Measurements from ENCODE around the gene TOX3. TPM values are rescaled to one million over a fixed set of nuclear protein-coding genes. Genes with fewer than 3 reads are reported as not detected.

TOX3 gene
- total and polyA plus RNA-seq, 10 of the 15 experiments (the other 5 are each of a cell fraction or from before 2014, with no cell fraction given), result not detected

DNA sequence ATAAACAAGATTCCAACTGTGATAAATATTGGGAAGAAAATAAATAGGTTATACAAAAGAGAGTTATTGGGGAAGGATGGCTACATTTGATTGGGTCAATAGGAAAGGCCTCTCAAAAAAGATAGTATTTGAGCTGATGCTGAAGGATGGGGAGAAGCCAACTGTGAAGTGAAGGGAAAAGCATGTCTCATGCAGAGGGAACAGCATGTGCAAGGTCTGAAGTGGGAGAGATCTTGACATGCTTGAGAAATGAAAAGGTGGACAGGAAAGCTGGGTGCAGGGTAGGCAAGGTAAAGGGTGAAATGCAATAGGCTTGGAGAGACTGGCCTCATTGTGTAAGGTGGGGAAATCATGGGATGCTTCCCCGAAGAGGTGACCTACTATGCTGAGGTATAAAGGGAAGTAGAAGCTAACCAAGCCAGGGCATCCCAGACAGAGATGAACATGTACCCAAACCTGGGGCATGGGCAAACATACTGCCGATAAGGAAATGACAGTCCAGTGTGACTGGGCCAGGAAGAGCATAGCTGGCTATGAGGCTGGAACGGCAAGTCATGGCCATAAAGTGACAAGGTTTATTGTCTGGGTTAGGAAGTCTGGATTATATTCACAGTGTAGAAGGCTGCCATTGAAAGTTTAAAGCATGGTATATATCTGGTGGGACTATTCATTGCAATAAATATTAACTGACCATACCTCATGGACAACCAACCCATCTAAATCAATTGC is 91.2 kb downstream of the TOX3 start:
- Histone ChIP-seq H3K79me2 (ENCODE audit: control insufficient read depth, insufficient read depth, low read length) (no peaks in the 10 kb centered on the region), H4K20me1 (ENCODE audit: control insufficient read depth, insufficient read depth) (no peaks in the 10 kb centered on the region), H3K36me3 (ENCODE audit: control insufficient read depth in 2 of 2, insufficient read depth in 2 of 2, low read length in 1 of 2) (no peaks in the 10 kb centered on the region), H3K27me3 (replicated peaks in 1 of 2; ENCODE audit: control insufficient read depth in 2 of 2, insufficient read depth in 2 of 2, low read length in 1 of 2) (no peaks in the 10 kb centered on the region), H3K9ac (ENCODE audit: control insufficient read depth, insufficient read depth, low read length) (no peak overlapping the region), H3K4me3 (no peak overlapping the region), H3K4me1 (ENCODE audit: control insufficient read depth, insufficient read depth, low read length) (no peaks in the 10 kb centered on the region), H2AFZ (ENCODE audit: control insufficient read depth, low read depth, low read length) (no peak overlapping the region), H3K4me2 (ENCODE audit: control insufficient read depth, insufficient read depth) (no peak overlapping the region), H3K9me3 (replicated peaks; ENCODE audit: control insufficient read depth, insufficient read depth, low read length) (no peaks in the 10 kb centered on the region), H3K27ac (ENCODE audit: control insufficient read depth, insufficient read depth) (no peak overlapping the region)
- TF ChIP-seq YY1 (IDR thresholded peaks at IDR 0.05; ENCODE audit: low read depth, low read length), result no peak
- TF ChIP-seq EGR1 (IDR thresholded peaks at IDR 0.05; ENCODE audit: borderline replicate concordance in 1 of 2, low read depth in 2 of 2, low read length in 2 of 2), result no peak
- no peak for TF ChIP-seq NBN (IDR thresholded peaks at IDR 0.05)
- no peak for TF ChIP-seq BRCA1 (IDR thresholded peaks at IDR 0.05; ENCODE audit: low read depth, low read length)
- no peak for TF ChIP-seq NR2C1 (IDR thresholded peaks at IDR 0.05)
- TF ChIP-seq, protein P1, sequence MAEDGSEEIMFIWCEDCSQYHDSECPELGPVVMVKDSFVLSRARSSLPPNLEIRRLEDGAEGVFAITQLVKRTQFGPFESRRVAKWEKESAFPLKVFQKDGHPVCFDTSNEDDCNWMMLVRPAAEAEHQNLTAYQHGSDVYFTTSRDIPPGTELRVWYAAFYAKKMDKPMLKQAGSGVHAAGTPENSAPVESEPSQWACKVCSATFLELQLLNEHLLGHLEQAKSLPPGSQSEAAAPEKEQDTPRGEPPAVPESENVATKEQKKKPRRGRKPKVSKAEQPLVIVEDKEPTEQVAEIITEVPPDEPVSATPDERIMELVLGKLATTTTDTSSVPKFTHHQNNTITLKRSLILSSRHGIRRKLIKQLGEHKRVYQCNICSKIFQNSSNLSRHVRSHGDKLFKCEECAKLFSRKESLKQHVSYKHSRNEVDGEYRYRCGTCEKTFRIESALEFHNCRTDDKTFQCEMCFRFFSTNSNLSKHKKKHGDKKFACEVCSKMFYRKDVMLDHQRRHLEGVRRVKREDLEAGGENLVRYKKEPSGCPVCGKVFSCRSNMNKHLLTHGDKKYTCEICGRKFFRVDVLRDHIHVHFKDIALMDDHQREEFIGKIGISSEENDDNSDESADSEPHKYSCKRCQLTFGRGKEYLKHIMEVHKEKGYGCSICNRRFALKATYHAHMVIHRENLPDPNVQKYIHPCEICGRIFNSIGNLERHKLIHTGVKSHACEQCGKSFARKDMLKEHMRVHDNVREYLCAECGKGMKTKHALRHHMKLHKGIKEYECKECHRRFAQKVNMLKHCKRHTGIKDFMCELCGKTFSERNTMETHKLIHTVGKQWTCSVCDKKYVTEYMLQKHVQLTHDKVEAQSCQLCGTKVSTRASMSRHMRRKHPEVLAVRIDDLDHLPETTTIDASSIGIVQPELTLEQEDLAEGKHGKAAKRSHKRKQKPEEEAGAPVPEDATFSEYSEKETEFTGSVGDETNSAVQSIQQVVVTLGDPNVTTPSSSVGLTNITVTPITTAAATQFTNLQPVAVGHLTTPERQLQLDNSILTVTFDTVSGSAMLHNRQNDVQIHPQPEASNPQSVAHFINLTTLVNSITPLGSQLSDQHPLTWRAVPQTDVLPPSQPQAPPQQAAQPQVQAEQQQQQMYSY (CRISPR knock-in tag; IDR thresholded peaks at IDR 0.05), result no peak
- no peak for TF ChIP-seq TAF1 (IDR thresholded peaks at IDR 0.05; ENCODE audit: borderline replicate concordance, low read depth, low read length)
- TF ChIP-seq NRF1 (conservative IDR thresholded peaks at IDR 0.05; ENCODE audit: low read depth, low read length), result no peak
- TF ChIP-seq ETV6 (conservative IDR thresholded peaks at IDR 0.05 in 1 of 2, IDR thresholded peaks at IDR 0.05 in 1 of 2; ENCODE audit: borderline replicate concordance in 1 of 2, low read depth in 1 of 2), result no peak
- no peak for TF ChIP-seq TCF3 (IDR thresholded peaks at IDR 0.05; ENCODE audit: borderline replicate concordance, insufficient read depth, low read depth, low read length)
- TF ChIP-seq, protein P2, sequence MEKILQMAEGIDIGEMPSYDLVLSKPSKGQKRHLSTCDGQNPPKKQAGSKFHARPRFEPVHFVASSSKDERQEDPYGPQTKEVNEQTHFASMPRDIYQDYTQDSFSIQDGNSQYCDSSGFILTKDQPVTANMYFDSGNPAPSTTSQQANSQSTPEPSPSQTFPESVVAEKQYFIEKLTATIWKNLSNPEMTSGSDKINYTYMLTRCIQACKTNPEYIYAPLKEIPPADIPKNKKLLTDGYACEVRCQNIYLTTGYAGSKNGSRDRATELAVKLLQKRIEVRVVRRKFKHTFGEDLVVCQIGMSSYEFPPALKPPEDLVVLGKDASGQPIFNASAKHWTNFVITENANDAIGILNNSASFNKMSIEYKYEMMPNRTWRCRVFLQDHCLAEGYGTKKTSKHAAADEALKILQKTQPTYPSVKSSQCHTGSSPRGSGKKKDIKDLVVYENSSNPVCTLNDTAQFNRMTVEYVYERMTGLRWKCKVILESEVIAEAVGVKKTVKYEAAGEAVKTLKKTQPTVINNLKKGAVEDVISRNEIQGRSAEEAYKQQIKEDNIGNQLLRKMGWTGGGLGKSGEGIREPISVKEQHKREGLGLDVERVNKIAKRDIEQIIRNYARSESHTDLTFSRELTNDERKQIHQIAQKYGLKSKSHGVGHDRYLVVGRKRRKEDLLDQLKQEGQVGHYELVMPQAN (conservative IDR thresholded peaks at IDR 0.05), result no peak
- TF ChIP-seq IRF4 (IDR thresholded peaks at IDR 0.05; ENCODE audit: low read depth, low read length), result no peak
- no peak for TF ChIP-seq EZH2 (IDR thresholded peaks at IDR 0.05; ENCODE audit: borderline replicate concordance, control insufficient read depth, low read depth, low read length)
- no peak for TF ChIP-seq NFXL1 (IDR thresholded peaks at IDR 0.05; ENCODE audit: borderline replicate concordance)
- no peak for TF ChIP-seq KDM1A (IDR thresholded peaks at IDR 0.05; ENCODE audit: borderline replicate concordance)
- TF ChIP-seq, protein P3, sequence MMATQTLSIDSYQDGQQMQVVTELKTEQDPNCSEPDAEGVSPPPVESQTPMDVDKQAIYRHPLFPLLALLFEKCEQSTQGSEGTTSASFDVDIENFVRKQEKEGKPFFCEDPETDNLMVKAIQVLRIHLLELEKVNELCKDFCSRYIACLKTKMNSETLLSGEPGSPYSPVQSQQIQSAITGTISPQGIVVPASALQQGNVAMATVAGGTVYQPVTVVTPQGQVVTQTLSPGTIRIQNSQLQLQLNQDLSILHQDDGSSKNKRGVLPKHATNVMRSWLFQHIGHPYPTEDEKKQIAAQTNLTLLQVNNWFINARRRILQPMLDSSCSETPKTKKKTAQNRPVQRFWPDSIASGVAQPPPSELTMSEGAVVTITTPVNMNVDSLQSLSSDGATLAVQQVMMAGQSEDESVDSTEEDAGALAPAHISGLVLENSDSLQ (IDR thresholded peaks at IDR 0.05), result no peak
- ChIA-PET CTCF (no interaction called here), SMC1A (ENCODE audit: uncharacterized antibody, unreplicated experiment) (no interaction called here), RAD21 (ENCODE audit: unreplicated experiment) (no interaction called here), POLR2A (no interaction called here)
- BruUV-seq (replicated peaks), result no TSS peak
- DNase-seq (ENCODE audit: low read depth, low spot score), result no peak
- 63% methylated on average over 3 of the region's 3 CpGs for WGBS (ENCODE audit: insufficient coverage, insufficient replicate concordance, low lambda C conversion rate, missing lambda C conversion rate)
- ATAC-seq, result no peak
- in situ Hi-C loops (cut with MboI) (no loop called here), intact Hi-C loops (cut with micrococcal nuclease; ENCODE audit: unreplicated experiment) (no loop called here)
- FAIRE-seq, result no peak
